ENCODE data around the gene APPL2. TPM values are rescaled to one million over a fixed set of nuclear protein-coding genes. Genes with fewer than 3 reads are reported as not detected.
A peak's percentile ranks its signal among the peaks of the same experiment; 100 is the strongest.

APPL2 gene
- total RNA-seq, 6 experiments from 2014 or later = 10.2 to 23.2 (median 16.5) TPM

- H3K27me3 ChIP-seq = no peaks in the 10 kb centered on the region
- peaks cover 0 to 18% (median 8%) of the 10 kb centered on the region in 4 donors for H3K36me3 ChIP-seq
- peaks cover 0 to 12% (median 0%) of the 10 kb centered on the region in 4 donors for H3K4me1 ChIP-seq
- no peak for TF ChIP-seq CTCF (IDR thresholded peaks at IDR 0.05)
- TF ChIP-seq POLR2A (IDR thresholded peaks at IDR 0.05) = no peak
- H3K27ac ChIP-seq = peak overlapping the region in 2 of 3 donors; percentile 23 to 26
- no peak overlapping the region for H3K4me3 ChIP-seq
- ATAC-seq (peak in 1 of 4 donors; percentile 16), DNase-seq (no peak)
- intact Hi-C loops (cut with DNase I) = no loop called here
- no peaks in the 10 kb centered on the region for H3K9me3 ChIP-seq
- WGBS (ENCODE audit: insufficient coverage, low coverage, low lambda C conversion rate, missing lambda C conversion rate) = 47% methylated on average over 5 of the region's 5 CpGs
Observed at GRCh38 chr12:105225505-105226015, 10.4 kb downstream of the APPL2 start.

DNA sequence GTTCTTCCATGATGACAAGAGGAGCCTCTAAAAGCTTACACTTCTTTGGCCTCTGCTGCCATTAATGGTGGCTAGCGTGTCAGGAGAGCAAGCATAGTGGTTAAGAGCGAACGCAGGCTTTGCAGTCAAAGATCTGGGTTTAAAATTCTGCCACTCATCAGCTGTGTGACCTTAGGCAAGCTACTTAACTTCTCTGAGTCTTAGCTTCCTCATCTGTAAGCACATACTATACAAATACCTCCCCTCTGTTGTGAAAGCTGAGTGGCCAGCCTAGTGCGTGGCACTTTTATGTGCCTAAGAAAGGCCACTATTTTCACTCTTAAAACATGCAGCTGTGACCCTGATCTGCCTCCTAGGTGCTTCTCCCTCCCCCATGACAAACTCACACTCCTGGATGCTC lies 11.6 kb downstream of the APPL2 start:
- Histone ChIP-seq H3K27me3 (no peaks in the 10 kb centered on the region), H3K27ac (no peak overlapping the region), H3K9me3 (no peaks in the 10 kb centered on the region), H3K4me3 (no peak overlapping the region), H3K36me3 (peaks cover 0 to 18% (median 8%) of the 10 kb centered on the region in 4 donors), H3K4me1 (peaks cover 0 to 12% (median 0%) of the 10 kb centered on the region in 4 donors)
- no peak for ATAC-seq
- TF ChIP-seq POLR2A (IDR thresholded peaks at IDR 0.05) = no peak
- TF ChIP-seq CTCF (IDR thresholded peaks at IDR 0.05) = no peak
- WGBS (ENCODE audit: insufficient coverage, low coverage, low lambda C conversion rate, missing lambda C conversion rate) = 94% methylated on average over 3 of the region's 4 CpGs
- no peak for DNase-seq
- intact Hi-C loops (cut with DNase I) = no loop called here

DNA sequence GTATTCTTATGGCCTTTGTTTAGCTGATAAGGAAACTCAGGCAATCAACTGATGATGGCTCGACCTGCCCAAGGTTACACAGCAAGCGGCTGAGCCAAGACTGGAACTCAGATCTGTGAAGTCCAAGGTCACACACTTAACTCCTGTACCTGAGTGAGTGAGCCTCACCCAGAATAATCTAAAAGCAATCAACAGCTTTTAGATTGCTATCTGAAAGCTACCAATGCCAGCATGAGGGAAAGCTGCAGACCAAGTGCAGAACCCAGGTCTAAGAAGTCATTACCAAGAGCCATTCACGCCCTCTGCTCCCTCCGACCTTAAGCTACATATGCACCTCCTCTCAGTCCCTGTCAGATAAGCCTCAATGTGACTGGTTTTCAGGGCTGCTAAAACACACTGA lies 12.1 kb downstream of the APPL2 start:
- no peak for ATAC-seq
- Histone ChIP-seq H3K4me3 (no peak overlapping the region), H3K4me1 (peaks cover 0 to 12% (median 0%) of the 10 kb centered on the region in 4 donors), H3K27ac (no peak overlapping the region), H3K27me3 (no peaks in the 10 kb centered on the region), H3K36me3 (peaks cover 0 to 16% (median 6%) of the 10 kb centered on the region in 4 donors), H3K9me3 (no peaks in the 10 kb centered on the region)
- DNase-seq = no peak
- intact Hi-C loops (cut with DNase I) = no loop called here
- no peak for TF ChIP-seq POLR2A (IDR thresholded peaks at IDR 0.05)
- TF ChIP-seq CTCF (IDR thresholded peaks at IDR 0.05) = no peak
- WGBS (ENCODE audit: insufficient coverage, low coverage, low lambda C conversion rate, missing lambda C conversion rate) = 63% methylated on average over 3 of the region's 4 CpGs

DNA sequence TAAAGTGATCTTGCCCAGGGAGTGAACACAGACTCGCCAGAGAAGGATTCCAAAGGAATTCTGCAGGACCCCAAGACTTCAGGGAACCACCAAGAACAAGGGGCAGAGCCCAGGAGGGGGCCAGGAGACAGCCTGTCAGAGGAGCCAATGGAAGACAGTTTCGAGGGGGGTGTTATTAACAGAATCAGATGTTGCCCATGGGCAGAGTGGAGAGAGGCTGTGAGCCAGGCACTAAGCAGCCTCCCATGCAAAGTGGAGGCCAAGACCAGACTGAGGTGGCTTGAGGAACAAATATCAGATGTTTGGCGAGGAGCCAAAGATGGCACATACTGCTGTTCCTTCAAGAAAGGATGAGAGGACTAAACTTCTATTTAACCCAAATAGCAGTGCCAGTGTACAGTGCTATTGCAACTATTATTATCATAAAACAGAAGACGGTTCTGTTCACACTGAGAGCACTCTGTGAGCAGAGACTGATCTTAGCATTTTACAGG lies 12.6 kb downstream of the APPL2 start:
- Histone ChIP-seq H3K9me3 (no peaks in the 10 kb centered on the region), H3K36me3 (peaks cover 0 to 11% (median 4%) of the 10 kb centered on the region in 4 donors), H3K27ac (no peak overlapping the region), H3K4me3 (no peak overlapping the region), H3K4me1 (peaks cover 0 to 12% (median 0%) of the 10 kb centered on the region in 4 donors), H3K27me3 (no peaks in the 10 kb centered on the region)
- ATAC-seq (no peak), DNase-seq (no peak)
- intact Hi-C loops (cut with DNase I) = no loop called here
- 74% methylated on average over 3 of the region's 4 CpGs for WGBS (ENCODE audit: insufficient coverage, low coverage, low lambda C conversion rate, missing lambda C conversion rate)
- TF ChIP-seq CTCF (IDR thresholded peaks at IDR 0.05) = no peak
- no peak for TF ChIP-seq POLR2A (IDR thresholded peaks at IDR 0.05)

Measured in right lobe of liver (tissue), 6 donors.